A549 treated with AZD2906 at 1 μM for 4 hours (cell line): Measurements from ENCODE around the gene FAM47E. TPM values are rescaled to one million over a fixed set of nuclear protein-coding genes. Genes with fewer than 3 reads are reported as not detected.

Experiments used
- total RNA-seq: library from RNA; stranded (reverse); fragments of 200-300 nt; extraction: Qiagen RNA extraction; gene quantifications from 5 replicates; pipeline ENCODE4 v1.2.3, GENCODE V29; 2022

The FAM47E gene, protein sequence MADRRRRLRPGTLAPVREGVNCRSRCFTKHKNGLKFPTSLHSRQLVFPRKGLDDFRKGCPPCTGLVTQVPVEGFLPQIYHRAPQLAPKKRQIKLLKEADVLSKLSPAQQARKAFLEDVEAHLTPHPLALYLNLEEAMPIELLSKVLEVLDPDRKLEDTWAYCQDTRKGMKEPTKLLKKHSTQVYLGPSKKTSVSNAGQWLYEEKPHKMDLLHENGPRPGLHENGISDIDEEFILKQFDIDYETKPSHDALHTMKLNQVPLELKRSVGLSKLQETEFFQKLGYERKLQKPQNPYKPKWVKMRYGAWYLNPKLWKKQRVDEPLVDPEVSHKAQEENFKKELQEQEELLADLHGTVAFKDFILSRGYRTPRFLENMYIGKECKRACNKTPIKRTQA
- 0.10 to 0.21 TPM (median 0.15 TPM) in 5 replicates for total RNA-seq

GRCh38 chr4:76251441-76252270, at the start of gene FAM47E:
FAM47E (plus strand) TSS chr4:76251721; CDS start chr4:76251747, 26 bp downstream.

GRCh38 chr4:76213415-76214176, 37.9 kb upstream of the FAM47E start, which contains the start of gene SCARB2:
SCARB2 (minus strand) TSS chr4:76213824; CDS start chr4:76213543, 281 bp downstream.

DNA sequence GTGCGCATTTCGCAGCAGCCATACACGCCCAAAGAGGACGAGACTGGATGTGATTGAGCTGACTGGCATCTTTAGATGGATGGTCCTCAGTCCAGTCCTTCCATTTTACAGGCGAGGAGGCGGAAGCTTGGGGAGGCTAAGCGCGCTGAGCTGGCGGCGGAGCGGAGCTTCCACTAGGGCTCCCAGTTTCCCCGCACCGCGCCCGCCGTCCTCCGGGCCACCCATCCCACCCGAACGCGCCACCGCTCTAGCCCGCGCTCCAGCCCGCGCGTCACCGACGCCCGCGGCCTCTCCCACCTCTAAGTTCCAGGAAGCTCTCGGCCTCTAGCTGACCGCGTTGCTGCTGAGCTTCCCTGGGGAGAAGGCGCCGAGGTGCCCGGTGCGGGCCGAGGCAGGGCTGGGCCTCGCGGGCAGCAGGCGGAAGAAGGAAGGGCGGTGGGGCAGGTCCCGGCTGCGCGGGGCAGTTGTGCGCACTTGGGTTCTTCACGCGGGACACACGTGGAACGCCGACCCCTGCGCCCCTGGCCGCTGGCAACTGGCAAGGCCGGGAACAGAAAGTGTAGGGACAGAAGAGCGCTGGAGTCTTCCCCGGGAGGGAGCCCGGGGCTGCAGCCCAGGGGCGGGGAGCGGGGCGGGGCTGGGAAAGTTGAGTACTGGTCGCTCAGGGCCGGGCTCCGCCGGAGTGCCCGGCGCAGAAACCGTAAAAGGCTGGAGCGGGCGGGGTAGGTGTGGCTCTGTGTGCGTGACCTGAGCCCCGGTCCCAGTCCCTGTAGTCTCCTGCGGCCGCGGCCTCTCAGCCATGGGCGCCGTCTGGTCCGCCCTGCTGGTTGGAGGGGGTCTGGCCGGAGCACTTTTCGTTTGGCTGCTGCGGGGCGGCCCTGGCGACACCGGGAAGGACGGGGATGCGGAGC, 54.7 kb downstream of the FAM47E start, which contains the start of gene STBD1:
STBD1 (plus strand) TSS at position 763 of the 911 bp plus-strand sequence; CDS start at position 800, 37 bp downstream.

Other genes starting within 250 kb of the FAM47E start
- gene CXCL9, start 244.2 kb upstream of the FAM47E start, total RNA-seq, result not detected in 5 replicates
- 0.06 to 0.21 TPM (median 0.07 TPM) in 4 of 5 replicates, not detected in the other for gene CXCL10, start 228.2 kb upstream of the FAM47E start, total RNA-seq
- 0.08 to 0.20 TPM (median 0.14 TPM) in 5 replicates for gene CXCL11, start 215.7 kb upstream of the FAM47E start, total RNA-seq
- gene ART3, start 177.0 kb upstream of the FAM47E start, total RNA-seq, result not detected in 5 replicates
- 24.5 to 39.8 TPM (median 26.1 TPM) in 5 replicates for gene NUP54, start 103.3 kb upstream of the FAM47E start, total RNA-seq
- gene SCARB2, start 37.9 kb upstream of the FAM47E start, total RNA-seq, result 42.3 to 57.2 TPM (median 48.3 TPM) in 5 replicates
- 10.8 to 13.4 TPM (median 12.3 TPM) in 5 replicates for gene STBD1, start 55.0 kb downstream of the FAM47E start, total RNA-seq
- not detected in 5 replicates for gene CCDC158, start 169.4 kb downstream of the FAM47E start, total RNA-seq
- 12.1 to 16.1 TPM (median 15.0 TPM) in 5 replicates for gene SHROOM3, start 183.5 kb downstream of the FAM47E start, total RNA-seq